ENCODE measurements around the gene AP5B1.

DNA sequence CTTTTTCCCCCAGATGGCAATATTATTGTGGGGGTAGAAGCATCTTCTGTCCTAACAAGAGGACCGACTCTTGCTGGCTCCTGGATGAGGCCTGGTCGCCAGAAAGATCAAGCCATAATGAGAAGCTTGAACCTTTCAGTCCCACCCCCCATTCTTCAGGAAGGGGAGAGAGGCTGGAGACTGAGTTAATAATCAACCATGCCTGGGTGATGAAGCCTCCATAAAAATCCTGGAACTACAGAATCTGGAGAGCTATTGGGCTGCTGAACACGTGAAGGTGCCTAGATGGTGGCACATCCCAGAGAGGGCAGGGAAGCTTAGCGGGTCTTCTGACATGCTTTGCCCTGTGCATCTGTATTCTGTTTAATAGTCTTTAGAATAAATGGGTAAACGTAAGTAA, 16.3 kb downstream of the AP5B1 start:
- TF ChIP-seq, protein P1, sequence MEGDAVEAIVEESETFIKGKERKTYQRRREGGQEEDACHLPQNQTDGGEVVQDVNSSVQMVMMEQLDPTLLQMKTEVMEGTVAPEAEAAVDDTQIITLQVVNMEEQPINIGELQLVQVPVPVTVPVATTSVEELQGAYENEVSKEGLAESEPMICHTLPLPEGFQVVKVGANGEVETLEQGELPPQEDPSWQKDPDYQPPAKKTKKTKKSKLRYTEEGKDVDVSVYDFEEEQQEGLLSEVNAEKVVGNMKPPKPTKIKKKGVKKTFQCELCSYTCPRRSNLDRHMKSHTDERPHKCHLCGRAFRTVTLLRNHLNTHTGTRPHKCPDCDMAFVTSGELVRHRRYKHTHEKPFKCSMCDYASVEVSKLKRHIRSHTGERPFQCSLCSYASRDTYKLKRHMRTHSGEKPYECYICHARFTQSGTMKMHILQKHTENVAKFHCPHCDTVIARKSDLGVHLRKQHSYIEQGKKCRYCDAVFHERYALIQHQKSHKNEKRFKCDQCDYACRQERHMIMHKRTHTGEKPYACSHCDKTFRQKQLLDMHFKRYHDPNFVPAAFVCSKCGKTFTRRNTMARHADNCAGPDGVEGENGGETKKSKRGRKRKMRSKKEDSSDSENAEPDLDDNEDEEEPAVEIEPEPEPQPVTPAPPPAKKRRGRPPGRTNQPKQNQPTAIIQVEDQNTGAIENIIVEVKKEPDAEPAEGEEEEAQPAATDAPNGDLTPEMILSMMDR (IDR thresholded peaks at IDR 0.05) = no peak
- TF ChIP-seq POLR2A (IDR thresholded peaks at IDR 0.05) = no peak
- TF ChIP-seq EP300 (IDR thresholded peaks at IDR 0.05) = no peak
